ENCODE data around the gene ZNRD2. TPM values are rescaled to one million over a fixed set of nuclear protein-coding genes. Genes with fewer than 3 reads are reported as not detected.

Gene ZNRD2
- total RNA-seq, 4 donors from 2014 or later: 24.2 to 66.2 (median 35.1) TPM

DNA sequence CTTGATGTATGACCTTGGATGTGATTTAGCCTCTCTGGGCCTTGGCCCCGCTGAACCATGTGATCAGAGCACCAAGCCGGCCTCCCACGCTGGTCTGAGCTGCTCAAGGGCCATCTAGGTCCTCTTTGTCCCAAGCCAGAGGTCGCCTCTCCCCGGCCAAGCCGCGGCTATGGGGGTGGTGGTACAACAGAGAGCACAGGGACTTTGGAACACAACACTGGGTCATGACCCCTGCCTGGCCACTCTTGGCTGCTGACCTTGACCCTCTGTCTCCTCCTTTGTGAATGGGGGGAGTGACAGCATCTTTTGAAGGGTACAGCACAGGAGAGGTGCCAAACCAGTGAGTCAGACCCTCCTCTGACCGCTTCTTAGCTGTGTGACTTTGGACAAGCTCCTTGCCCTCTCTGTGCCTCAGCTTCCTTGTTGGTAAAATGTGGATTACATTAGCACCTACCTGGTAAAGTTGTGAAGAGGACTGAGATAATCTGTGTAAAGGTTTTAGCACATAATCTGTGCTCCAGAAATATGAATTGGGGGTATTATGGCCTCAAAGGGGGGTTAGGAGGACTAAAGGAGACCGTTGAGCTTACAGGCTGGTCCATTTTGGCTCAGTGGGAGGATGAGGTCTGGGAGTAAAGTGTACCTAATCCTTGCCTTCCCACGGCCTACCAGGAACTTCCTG, 40.7 kb upstream of the ZNRD2 start:
- TF ChIP-seq, protein P1, sequence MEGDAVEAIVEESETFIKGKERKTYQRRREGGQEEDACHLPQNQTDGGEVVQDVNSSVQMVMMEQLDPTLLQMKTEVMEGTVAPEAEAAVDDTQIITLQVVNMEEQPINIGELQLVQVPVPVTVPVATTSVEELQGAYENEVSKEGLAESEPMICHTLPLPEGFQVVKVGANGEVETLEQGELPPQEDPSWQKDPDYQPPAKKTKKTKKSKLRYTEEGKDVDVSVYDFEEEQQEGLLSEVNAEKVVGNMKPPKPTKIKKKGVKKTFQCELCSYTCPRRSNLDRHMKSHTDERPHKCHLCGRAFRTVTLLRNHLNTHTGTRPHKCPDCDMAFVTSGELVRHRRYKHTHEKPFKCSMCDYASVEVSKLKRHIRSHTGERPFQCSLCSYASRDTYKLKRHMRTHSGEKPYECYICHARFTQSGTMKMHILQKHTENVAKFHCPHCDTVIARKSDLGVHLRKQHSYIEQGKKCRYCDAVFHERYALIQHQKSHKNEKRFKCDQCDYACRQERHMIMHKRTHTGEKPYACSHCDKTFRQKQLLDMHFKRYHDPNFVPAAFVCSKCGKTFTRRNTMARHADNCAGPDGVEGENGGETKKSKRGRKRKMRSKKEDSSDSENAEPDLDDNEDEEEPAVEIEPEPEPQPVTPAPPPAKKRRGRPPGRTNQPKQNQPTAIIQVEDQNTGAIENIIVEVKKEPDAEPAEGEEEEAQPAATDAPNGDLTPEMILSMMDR (IDR thresholded peaks at IDR 0.05; ENCODE audit: low read depth): no peak

DNA sequence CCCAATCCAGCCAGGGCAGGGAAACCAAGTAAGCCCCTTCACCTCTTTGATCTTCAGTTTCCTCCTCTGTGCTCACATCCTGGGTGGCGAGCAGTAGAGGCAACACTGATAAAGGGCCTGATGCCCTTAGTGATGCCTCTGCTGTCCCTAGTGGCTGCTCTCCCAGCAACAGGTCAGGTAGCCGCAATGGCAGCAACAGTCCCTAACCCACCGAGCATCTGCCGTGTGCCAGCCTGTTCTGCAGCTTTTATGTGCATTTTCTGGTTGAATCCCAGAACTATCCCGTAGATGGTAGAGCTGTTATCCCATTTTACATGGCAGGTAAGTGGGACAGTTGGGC, 40.1 kb upstream of the ZNRD2 start:
- TF ChIP-seq, protein P1 (IDR thresholded peaks at IDR 0.05; ENCODE audit: low read depth): no peak

DNA sequence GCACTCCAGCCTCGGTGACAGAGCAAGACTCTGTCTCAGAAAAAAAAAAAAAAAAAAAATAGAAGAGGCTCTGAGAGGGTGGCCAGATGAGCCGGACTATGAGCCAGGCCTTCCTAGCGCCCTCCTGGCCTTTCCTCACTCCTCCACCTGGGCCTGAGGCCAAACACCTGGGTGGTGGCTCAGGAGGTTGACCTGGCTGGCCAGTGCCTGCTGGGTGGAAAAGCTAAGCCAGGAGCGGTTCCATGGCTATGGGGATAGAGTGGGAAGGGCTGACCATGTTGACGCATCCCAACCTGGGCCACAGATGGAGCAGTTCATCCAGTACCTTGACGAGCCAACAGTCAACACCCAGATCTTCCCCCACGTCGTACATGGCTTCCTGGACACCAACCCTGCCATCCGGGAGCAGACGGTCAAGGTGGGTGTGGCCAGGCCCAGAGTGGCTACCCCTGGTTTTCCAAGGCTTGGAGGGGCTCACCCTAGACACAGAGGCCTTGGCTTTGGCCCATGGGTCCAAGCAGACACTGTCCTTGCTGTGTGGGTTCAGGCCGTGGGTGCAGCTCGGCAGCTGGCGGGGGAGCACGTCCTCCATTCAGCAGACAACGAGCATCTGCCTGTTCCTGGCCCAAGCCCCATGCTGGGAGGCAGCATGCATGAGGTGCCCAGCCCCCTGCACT, 37.8 kb upstream of the ZNRD2 start:
- TF ChIP-seq, protein P1 (IDR thresholded peaks at IDR 0.05; ENCODE audit: low read depth): no peak

DNA sequence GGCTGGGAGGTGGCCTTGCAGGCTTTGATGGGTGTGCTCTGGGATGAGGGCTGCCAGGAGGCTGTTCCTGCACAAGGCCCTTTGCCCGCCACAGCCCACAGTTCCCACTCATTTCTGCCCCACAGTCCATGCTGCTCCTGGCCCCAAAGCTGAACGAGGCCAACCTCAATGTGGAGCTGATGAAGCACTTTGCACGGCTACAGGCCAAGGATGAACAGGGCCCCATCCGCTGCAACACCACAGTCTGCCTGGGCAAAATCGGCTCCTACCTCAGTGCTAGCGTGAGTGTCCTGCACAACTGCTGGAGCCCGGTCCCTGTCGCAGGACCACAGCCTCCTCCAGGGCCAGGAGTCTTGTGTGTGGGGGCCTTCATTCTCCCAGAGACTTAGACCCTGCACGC, 35.2 kb upstream of the ZNRD2 start:
- TF ChIP-seq, protein P1 (IDR thresholded peaks at IDR 0.05; ENCODE audit: low read depth): no peak

DNA sequence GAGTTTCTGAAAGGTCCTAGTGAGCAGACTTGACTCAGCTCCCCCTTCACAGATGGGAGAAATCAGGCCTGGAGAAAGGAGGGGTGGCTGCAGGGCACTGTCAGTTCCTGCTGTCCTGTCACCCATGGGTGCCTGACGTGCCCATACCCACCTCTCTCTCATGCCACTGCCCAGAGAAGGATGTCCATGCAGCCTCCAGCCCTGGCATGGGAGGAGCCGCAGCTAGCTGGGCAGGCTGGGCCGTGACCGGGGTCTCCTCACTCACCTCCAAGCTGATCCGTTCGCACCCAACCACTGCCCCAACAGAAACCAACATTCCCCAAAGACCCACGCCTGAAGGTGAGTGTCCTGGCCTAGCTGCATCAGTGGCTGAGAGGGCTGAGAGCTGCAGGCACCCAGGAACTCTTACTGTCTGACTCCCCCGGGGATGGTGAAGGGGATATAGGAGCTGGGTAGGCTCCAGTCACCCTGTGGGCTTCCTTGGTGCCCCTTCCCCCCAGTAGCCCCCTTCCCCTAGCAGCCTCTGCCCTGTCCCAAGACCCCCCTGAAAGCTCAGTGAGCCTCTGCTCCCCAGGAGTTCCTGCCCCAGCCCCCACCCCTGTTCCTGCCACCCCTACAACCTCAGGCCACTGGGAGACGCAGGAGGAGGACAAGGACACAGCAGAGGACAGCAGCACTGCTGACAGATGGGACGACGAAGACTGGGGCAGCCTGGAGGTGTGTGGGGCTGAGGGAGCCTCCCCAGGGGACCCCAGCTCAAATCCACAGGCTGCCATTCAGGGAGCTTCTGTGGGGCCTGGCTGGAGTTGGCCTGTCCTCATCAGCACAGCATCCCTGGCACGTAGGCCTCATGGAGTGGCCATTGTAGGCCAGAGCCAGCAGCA, 33.6 kb upstream of the ZNRD2 start:
- TF ChIP-seq, protein P1 (IDR thresholded peaks at IDR 0.05; ENCODE audit: low read depth): no peak

DNA sequence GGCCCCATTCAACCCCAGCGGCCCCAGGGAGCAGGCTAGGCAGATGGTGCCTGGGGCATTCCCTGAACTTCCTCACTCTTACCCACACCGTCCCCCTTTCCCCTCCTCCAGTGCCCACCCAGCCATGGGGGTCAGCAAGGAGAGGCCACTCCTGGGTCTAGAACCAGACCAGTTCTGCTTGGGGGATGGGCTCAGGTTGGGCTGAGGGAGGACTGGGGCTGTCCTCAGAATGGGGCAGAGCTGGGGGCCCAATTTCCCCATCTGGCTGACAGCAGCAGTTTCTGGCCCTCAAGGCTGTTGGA, 33.0 kb upstream of the ZNRD2 start:
- TF ChIP-seq, protein P1 (IDR thresholded peaks at IDR 0.05; ENCODE audit: low read depth): no peak

DNA sequence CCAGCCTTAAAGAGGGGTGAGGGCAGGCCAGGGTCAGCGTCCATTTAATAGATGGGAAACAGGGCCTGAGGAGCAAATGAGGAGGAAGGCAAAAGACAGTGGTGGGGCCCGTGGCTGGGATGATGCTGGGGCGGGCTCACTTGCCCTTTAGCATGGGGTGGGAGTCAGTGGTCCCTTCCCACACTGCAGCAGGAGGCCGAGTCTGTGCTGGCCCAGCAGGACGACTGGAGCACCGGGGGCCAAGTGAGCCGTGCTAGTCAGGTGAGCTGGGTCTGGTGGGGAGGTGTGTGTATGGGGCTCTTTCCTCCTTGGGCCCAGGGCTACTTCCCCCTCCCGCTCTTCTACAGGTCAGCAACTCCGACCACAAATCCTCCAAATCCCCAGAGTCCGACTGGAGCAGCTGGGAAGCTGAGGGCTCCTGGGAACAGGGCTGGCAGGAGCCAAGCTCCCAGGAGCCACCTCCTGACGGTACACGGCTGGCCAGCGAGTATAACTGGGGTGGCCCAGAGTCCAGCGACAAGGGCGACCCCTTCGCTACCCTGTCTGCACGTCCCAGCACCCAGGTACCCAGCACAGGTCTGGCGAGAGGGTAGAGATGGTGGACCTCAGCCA, 32.6 kb upstream of the ZNRD2 start:
- TF ChIP-seq, protein P1 (IDR thresholded peaks at IDR 0.05; ENCODE audit: low read depth): no peak

All from subcutaneous adipose tissue (tissue), 4 donors.